HEK293 (cell line): ENCODE measurements around the gene PRAC1.

Experiments used
- CTCF ChIA-PET: fragments of 350-600 bp; formaldehyde crosslinking; extraction: SDS; loops from one replicate; lab custom pipeline; 2021; ENCODE audit warnings: antibody characterized with exemption; lab: Yijun Ruan, JAX
- POLR2A ChIA-PET: fragments of 300-600 bp; formaldehyde crosslinking; extraction: SDS; loops from one replicate; lab custom pipeline; 2020; ENCODE audit warnings: antibody characterized with exemption, inconsistent platforms; lab: Yijun Ruan, JAX
- H3K27ac ChIP-seq: fragments of 200-500 bp; sonication (Bioruptor generic); 2 replicates; pipeline ENCODE4 v1.5.1; 2014; ENCODE audit warnings: low read depth, low read length, control low read depth, inconsistent platforms; ENCODE audit errors: extremely low read depth
- H3K36me3 ChIP-seq, 2 experiments: fragments of 200-500 bp in 1 of 2; sonication (Bioruptor generic) in 1 of 2; 1 replicate in 1 of 2; 2 replicates in 1 of 2; pipeline ENCODE4 v1.5.1; 2014 to 2017; ENCODE audit warnings: inconsistent platforms in 2 of 2, low read length in 2 of 2; ENCODE audit not compliant: control insufficient read depth in 2 of 2, insufficient read depth in 1 of 2
- H3K4me1 ChIP-seq: fragments of 200-500 bp; sonication (Bioruptor generic); 2 replicates; pipeline ENCODE4 v1.5.1; 2014; ENCODE audit warnings: mild to moderate bottlenecking, low read length, inconsistent platforms; ENCODE audit not compliant: control insufficient read depth, insufficient read depth
- H3K4me3 ChIP-seq: 2 replicates; pipeline ENCODE4 v1.5.1; 2011; ENCODE audit warnings: low read depth, mild to moderate bottlenecking, control low read depth, low read length, moderate library complexity
- H3K9me3 ChIP-seq: fragments of 200-500 bp; sonication (Bioruptor generic); 2 replicates; pipeline ENCODE4 v1.5.1; 2014; ENCODE audit warnings: low read depth, low read length, inconsistent platforms; ENCODE audit not compliant: control insufficient read depth, insufficient read depth
- GFI1B ChIP-seq: fragments of 450-650 bp; formaldehyde crosslinking; IDR thresholded peaks from 2 replicates; pipeline ENCODE4 v1.5.1; 2016; ENCODE audit warnings: missing biosample characterization, missing genetic modification characterization
- GLIS1 ChIP-seq: fragments of 450-650 bp; formaldehyde crosslinking; IDR thresholded peaks from 2 replicates; pipeline ENCODE4 v1.5.1; 2016; ENCODE audit warnings: missing biosample characterization, missing genetic modification characterization
- MYNN ChIP-seq: fragments of 450-650 bp; formaldehyde crosslinking; IDR thresholded peaks from 2 replicates; pipeline ENCODE4 v1.5.1; 2016; ENCODE audit warnings: missing biosample characterization, missing genetic modification characterization, borderline replicate concordance
- MZF1 ChIP-seq: fragments of 450-650 bp; formaldehyde crosslinking; IDR thresholded peaks from 2 replicates; pipeline ENCODE4 v1.5.1; 2017; ENCODE audit warnings: missing biosample characterization, missing genetic modification characterization, borderline replicate concordance
- PRDM1 ChIP-seq: fragments of 450-650 bp; formaldehyde crosslinking; IDR thresholded peaks from 2 replicates; pipeline ENCODE4; 2016; ENCODE audit warnings: missing biosample characterization, missing genetic modification characterization
- PRDM6 ChIP-seq: fragments of 450-650 bp; formaldehyde crosslinking; IDR thresholded peaks from 2 replicates; pipeline ENCODE4 v1.5.1; 2017; ENCODE audit warnings: missing biosample characterization, missing genetic modification characterization
- SP3 ChIP-seq: fragments of 450-650 bp; formaldehyde crosslinking; IDR thresholded peaks from 2 replicates; pipeline ENCODE4 v1.5.1; 2016; ENCODE audit warnings: missing biosample characterization, missing genetic modification characterization
- SP7 ChIP-seq: fragments of 450-650 bp; formaldehyde crosslinking; IDR thresholded peaks from 2 replicates; pipeline ENCODE4 v1.5.1; 2016; ENCODE audit warnings: missing biosample characterization, missing genetic modification characterization
- ZNF18 ChIP-seq: fragments of 450-650 bp; formaldehyde crosslinking; IDR thresholded peaks from 2 replicates; pipeline ENCODE4 v1.5.1; 2016; ENCODE audit warnings: missing biosample characterization, missing genetic modification characterization
- ZNF26 ChIP-seq: fragments of 450-650 bp; formaldehyde crosslinking; IDR thresholded peaks from 2 replicates; pipeline ENCODE4 v1.5.1; 2016; ENCODE audit warnings: missing biosample characterization, missing genetic modification characterization
- ZNF350 ChIP-seq: fragments of 450-650 bp; formaldehyde crosslinking; IDR thresholded peaks from 2 replicates; pipeline ENCODE4 v1.5.0; 2017; ENCODE audit warnings: missing biosample characterization, mild to moderate bottlenecking, missing genetic modification characterization
- ZNF354C ChIP-seq: fragments of 450-650 bp; formaldehyde crosslinking; IDR thresholded peaks from 2 replicates; pipeline ENCODE4 v1.5.1; 2016; ENCODE audit warnings: missing biosample characterization, missing genetic modification characterization, low read depth, borderline replicate concordance
- ZNF366 ChIP-seq: fragments of 450-650 bp; formaldehyde crosslinking; conservative IDR thresholded peaks from 2 replicates; pipeline ENCODE4 v1.5.1; 2016; ENCODE audit warnings: missing biosample characterization, missing genetic modification characterization
- ZNF544 ChIP-seq: fragments of 450-650 bp; formaldehyde crosslinking; IDR thresholded peaks from 2 replicates; pipeline ENCODE4 v1.5.0; 2017; ENCODE audit warnings: missing biosample characterization, missing genetic modification characterization
- ZNF548 ChIP-seq: fragments of 450-650 bp; formaldehyde crosslinking; IDR thresholded peaks from 2 replicates; pipeline ENCODE4 v1.5.1; 2016; ENCODE audit warnings: missing biosample characterization, missing genetic modification characterization
- ZNF555 ChIP-seq: fragments of 450-650 bp; formaldehyde crosslinking; conservative IDR thresholded peaks from 2 replicates; pipeline ENCODE4 v1.5.1; 2017; ENCODE audit warnings: missing biosample characterization, mild to moderate bottlenecking, missing genetic modification characterization, inconsistent platforms
- ZNF624 ChIP-seq: fragments of 450-650 bp; formaldehyde crosslinking; IDR thresholded peaks from 2 replicates; pipeline ENCODE4 v1.5.1; 2017; ENCODE audit warnings: missing biosample characterization, missing genetic modification characterization
- ZNF639 ChIP-seq: fragments of 450-650 bp; formaldehyde crosslinking; IDR thresholded peaks from 2 replicates; pipeline ENCODE4 v1.5.1; 2016; ENCODE audit warnings: missing biosample characterization, missing genetic modification characterization
- ZNF692 ChIP-seq: fragments of 450-650 bp; formaldehyde crosslinking; IDR thresholded peaks from 2 replicates; pipeline ENCODE4 v1.5.1; 2016; ENCODE audit warnings: missing biosample characterization, missing genetic modification characterization
- ZSCAN18 ChIP-seq: fragments of 450-650 bp; formaldehyde crosslinking; IDR thresholded peaks from 2 replicates; pipeline ENCODE4 v1.5.1; 2016; ENCODE audit warnings: missing biosample characterization, missing genetic modification characterization

The PRAC1 gene

GRCh38 chr17:48738424-48738802, 16.1 kb upstream of the PRAC1 start (continued):
- no peak for TF ChIP-seq ZNF692 (tag by site-specific recombination)
- no peak for TF ChIP-seq ZNF639 (tag by site-specific recombination)
- TF ChIP-seq ZNF544 (tag by site-specific recombination): no peak
- no peak for TF ChIP-seq ZNF548 (tag by site-specific recombination)
- TF ChIP-seq ZNF350 (tag by site-specific recombination): no peak
- TF ChIP-seq ZNF624 (tag by site-specific recombination): no peak

GRCh38 chr17:48737330-48738043, 15.2 kb upstream of the PRAC1 start:
- TF ChIP-seq ZNF692 (tag by site-specific recombination) (no peak), ZNF366 (tag by site-specific recombination) (peak; percentile 87), PRDM1 (tag by site-specific recombination) (peak; percentile 67; the same call in 1 of the 2 replicates), ZNF26 (tag by site-specific recombination) (no peak), SP7 (tag by site-specific recombination) (no peak), PRDM6 (tag by site-specific recombination) (no peak)
- TF ChIP-seq, all 188 proteins: peak for 2
- ChIA-PET POLR2A (no interaction called here), CTCF (interaction anchor here (0.6 to 1.3 kb wide), 9 partner anchors 9 to 539 kb away, joined by 3 to 5 read pairs (median 3); partner anchors contain the start of gene HOXB13)
- Histone ChIP-seq H3K36me3 (no peaks in the 10 kb centered on the region), H3K4me1 (no peaks in the 10 kb centered on the region), H3K4me3 (no peak overlapping the region), H3K9me3 (no peaks in the 10 kb centered on the region), H3K27ac (no peak overlapping the region)

- no peaks in the 10 kb centered on the region for H3K9me3 ChIP-seq
- ChIA-PET POLR2A (no interaction called here), CTCF (interaction anchor here (0.6 to 3.5 kb wide), 4 partner anchors 11 to 68 kb away, joined by 4 to 20 read pairs (median 8); partner anchors contain the start of gene PRAC2)
- H3K4me1 ChIP-seq: no peaks in the 10 kb centered on the region
- no peak overlapping the region for H3K4me3 ChIP-seq
- H3K27ac ChIP-seq: no peak overlapping the region
- no peaks in the 10 kb centered on the region for H3K36me3 ChIP-seq
- no peak for TF ChIP-seq ZNF544 (tag by site-specific recombination)
- no peak for TF ChIP-seq MZF1
- no peak for TF ChIP-seq ZNF354C (tag by site-specific recombination)
- no peak for TF ChIP-seq ZNF18 (tag by site-specific recombination)
- no peak for TF ChIP-seq SP3 (tag by site-specific recombination)
- TF ChIP-seq ZSCAN18 (tag by site-specific recombination): no peak
- no peak for TF ChIP-seq GFI1B (tag by site-specific recombination)
- TF ChIP-seq MYNN (tag by site-specific recombination): no peak
- TF ChIP-seq GLIS1 (tag by site-specific recombination): no peak
- TF ChIP-seq ZNF555 (tag by site-specific recombination): no peak
Measured at GRCh38 chr17:48735062-48735351, 12.7 kb upstream of the PRAC1 start.
